NCI-H82 (cell line): ENCODE data around the gene SSBP3.
"Not testable (repeated sequence)": the region's sequence is repeated elsewhere in the genome, so short reads cannot be mapped to it uniquely, and the experiment has no call there.

Experiments used
- DNase-seq: peaks from one replicate; lab custom pipeline; 2025; lab: John Stamatoyannopoulos, UW

Gene SSBP3

DNA sequence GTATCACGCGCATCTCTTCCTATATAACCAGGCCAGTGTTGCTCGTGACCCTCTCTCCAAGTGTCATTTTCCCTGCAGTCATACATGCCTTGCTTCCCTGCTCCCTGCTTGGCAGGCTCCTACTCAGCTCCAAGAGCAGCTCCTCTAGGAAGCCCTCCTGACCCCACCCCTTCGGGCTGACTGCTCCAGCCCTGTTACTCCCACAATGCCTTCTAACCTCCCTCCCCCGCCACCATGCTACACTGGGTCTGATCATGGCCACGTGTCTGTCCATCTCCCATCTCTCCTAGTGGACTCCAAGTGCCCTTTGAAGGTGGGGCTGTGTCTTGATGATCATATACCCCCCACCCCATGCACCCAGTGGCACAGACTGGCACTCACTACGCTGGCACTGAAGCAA lies 161.5 kb downstream of the SSBP3 start:
- DNase-seq: no peak

GRCh38 chr1:54243022-54243421 lies 163.2 kb downstream of the SSBP3 start:
- DNase-seq: no peak

GRCh38 chr1:54241364-54241763 lies 164.8 kb downstream of the SSBP3 start:
- no peak for DNase-seq

DNA sequence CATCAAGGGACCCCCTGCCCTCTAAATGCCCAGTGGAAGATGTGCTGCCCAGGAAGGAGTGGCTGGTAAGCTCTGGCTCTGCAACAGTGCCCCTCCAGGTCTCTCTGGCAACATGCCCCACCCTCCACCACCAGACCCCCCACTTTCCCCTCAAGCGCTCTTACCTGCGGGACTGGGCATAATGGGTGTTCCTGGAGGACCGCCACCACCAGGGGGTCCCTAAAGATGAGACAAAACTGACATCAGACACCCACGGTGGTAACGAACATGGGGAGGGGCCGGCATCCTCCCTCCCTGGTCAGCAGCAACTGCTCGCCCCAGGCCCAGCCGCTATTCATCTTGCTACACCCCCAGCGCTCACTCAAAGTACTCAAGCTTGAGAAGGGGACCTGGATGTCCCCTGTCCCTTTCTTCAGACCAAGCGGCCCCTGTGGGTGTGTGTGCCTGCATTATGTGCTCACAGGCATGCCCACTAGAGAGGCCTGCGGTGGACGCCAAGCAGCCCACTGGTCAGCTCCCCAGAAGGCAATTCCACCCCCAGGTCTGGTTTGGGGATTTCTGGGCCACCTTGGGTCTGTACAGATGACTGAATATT lies 165.4 kb downstream of the SSBP3 start:
- DNase-seq: no peak

- no peak for DNase-seq
Measured at GRCh38 chr1:54239631-54240031, 166.6 kb downstream of the SSBP3 start.

- DNase-seq: no peak
Measured at GRCh38 chr1:54239035-54239383, 167.2 kb downstream of the SSBP3 start.

- no peak for DNase-seq
Measured at GRCh38 chr1:54238353-54239034, 167.7 kb downstream of the SSBP3 start.

GRCh38 chr1:54237586-54237985 lies 168.6 kb downstream of the SSBP3 start:
- DNase-seq: no peak

- peak; percentile 88 for DNase-seq
Measured at GRCh38 chr1:54234284-54234683, 171.9 kb downstream of the SSBP3 start.

DNA sequence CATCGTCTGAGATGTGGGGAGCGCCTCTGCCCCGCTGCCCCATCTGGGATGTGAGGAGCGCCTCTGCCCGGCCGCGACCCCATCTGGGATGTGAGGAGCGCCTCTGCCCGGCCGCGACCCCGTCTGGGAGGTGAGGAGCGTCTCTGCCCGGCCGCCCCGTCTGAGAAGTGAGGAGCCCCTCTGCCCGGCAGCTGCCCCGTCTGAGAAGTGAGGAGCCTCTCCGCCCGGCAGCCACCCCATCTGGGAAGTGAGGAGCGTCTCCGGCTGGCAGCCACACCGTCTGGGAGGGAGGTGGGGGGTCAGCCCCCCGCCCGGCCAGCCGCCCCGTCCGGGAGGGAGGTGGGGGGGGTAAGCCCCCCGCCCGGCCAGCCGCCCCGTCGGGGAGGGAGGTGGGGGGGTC lies 173.0 kb downstream of the SSBP3 start:
- DNase-seq: not testable (repeated sequence)

DNA sequence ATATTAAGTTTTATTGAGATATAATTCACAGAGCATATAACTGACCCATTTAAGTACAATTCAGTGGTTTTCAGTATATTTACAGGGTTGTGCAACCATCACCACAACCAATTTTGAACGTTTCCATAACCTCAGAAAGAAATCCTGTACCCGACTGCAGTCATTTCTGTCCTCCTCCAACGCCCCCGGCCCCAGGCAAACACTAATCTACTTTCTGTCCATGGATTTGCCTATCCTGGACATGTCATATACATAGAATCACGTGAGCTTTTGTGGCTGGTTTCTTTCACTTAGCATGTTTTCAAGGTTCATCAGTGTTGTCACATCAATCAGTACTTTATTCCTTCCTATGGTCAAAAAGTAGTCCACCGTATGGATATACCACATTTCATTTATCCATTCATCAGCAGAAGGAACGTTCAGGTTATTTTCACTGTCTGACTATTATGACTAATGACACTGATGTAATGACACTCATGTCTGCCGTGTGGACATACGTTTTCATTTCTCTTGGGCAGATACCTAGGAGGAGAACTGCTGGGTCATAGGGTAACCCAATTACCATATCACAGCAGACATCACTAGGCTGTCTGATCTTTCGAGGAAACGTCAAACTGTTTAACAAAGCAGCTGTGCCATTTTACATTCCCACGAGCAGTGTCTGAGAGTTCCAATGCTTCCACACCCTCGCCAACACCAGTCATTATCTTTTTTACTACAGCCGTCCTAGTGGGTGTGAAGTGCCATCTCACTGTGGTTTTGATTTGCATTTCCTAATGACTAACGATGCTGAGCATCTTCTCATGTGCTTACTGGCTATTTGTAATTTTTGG lies 175.5 kb downstream of the SSBP3 start:
- no peak for DNase-seq

- no peak for DNase-seq
Measured at GRCh38 chr1:54229281-54229891, 176.8 kb downstream of the SSBP3 start.

DNA sequence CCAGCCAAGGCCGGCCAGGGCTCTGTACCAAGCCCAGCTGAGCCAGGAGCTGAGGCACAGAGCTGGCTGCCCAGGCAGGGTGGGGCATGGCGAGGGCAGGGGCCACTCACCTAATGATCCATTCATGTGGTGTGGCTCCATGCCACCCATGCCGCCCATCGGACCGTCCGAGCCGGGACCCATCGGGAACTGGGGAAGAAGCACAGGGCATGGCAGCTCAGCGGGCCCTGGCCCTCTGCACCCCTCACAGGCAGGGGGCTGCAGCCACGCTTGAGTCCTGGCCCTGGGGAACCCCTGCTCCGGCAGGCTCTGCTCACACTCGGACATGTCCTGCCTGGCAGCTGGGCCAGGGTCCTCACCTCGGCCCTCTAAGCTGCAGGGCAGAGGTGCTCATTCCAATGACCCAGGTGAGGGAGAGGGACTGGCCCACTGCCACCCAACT lies 177.5 kb downstream of the SSBP3 start:
- no peak for DNase-seq

- DNase-seq: peak; percentile 37
Measured at GRCh38 chr1:54227891-54228310, 178.3 kb downstream of the SSBP3 start.

- DNase-seq: no peak
Measured at GRCh38 chr1:54227091-54227602, 179.0 kb downstream of the SSBP3 start.

- no peak for DNase-seq
Measured at GRCh38 chr1:54225986-54226559, 180.1 kb downstream of the SSBP3 start.

DNA sequence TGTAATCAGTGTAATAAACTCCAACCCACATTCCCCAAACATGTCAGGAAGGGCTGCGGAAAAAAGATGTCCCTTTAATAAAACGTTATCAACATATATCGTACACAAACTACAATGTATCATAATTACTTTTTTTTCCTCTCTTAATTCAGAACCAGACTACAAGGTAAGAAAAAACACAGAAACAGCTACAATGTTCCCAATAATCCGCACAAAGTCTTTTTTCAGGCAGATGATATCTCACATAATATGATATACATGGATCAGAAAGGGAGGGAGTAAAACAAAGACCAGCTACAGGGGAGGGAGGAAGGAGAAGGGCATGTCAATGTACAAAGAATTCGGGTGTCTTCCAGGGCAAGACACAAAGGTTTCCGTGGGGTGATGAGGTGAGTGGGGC lies 180.8 kb downstream of the SSBP3 start:
- DNase-seq: no peak

GRCh38 chr1:54224233-54224632 lies 182.0 kb downstream of the SSBP3 start:
- peak; percentile 51 for DNase-seq

DNA sequence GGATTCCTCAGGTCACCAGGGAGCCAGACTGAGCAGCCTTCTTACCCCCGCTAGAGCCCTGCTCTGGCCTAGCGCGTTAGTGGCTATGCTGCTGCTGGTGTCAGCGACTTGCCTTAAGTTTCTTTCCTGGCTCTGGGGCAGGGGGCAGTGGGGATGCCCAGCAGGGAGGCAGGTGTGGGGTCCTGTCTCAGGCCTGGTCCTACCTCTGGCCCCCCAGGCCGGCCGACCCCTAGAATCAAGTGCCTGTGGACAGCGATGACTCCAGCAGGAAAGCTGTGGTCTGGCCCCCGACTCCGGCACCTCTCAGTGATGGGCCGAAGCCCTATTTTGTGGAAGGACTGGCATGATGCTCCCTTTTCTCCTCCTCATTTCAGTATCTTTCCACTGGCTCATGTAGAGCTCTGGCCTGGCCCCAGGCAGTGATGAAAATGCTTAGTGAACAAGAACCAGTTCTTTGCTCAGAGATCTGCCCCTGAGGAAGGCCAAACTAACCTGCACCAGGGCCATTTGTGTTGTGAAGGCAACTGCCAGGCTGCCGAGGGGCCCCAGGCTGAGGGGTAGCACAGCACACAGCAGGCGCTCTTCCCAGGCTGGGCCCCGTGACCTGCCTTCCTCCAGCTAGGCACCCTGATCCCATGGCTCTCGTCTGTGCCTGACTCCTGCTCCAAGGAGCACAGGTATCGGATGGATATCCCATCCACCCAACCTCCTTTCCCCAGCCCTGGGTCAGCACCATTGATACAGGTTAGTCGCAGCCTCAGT lies 182.6 kb downstream of the SSBP3 start:
- DNase-seq: no peak

DNA sequence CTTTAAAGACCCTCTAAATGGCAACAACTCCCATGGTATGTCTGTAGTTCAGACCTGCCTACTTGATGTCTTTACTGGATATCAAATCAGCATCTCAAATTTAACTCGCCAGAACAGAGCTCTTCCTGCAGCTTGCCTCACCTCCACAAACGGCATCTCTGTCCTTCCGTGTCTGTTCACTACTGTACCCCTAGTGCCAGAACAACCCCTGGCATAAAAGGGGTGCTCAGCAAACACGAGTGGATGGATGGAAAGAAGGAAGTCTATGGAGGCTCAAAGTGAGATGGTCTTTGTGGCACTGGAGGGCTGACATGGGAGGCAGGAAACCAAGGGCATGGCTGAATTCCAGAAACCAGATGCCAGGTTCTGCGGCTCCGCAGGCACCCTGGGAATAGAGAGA lies 183.5 kb downstream of the SSBP3 start:
- DNase-seq: no peak

- peak; percentile 51 for DNase-seq
Measured at GRCh38 chr1:54221867-54222484, 184.2 kb downstream of the SSBP3 start.
